ENCODE results near the gene MXI1. TPM values are rescaled to one million over a fixed set of nuclear protein-coding genes. Genes with fewer than 3 reads are reported as not detected.

Gene MXI1
- total RNA-seq, 4 donors from 2014 or later = 27.4 to 52.9 (median 51.6) TPM

GRCh38 chr10:110162741-110163145 is 44.7 kb upstream of the MXI1 start:
- Histone ChIP-seq H3K36me3 (no peaks in the 10 kb centered on the region), H3K4me3 (no peak overlapping the region), H3K27me3 (peaks cover 0 to 5% of the 10 kb centered on the region in 2 donors), H3K4me1 (no peaks in the 10 kb centered on the region), H3K27ac (no peak overlapping the region), H3K9me3 (no peaks in the 10 kb centered on the region)
- DNase-seq = no peak
- no peak for TF ChIP-seq POLR2A (IDR thresholded peaks at IDR 0.05)
- no peak for TF ChIP-seq CTCF (IDR thresholded peaks at IDR 0.05)
- intact Hi-C loops (cut with DNase I; ENCODE audit: low total_unique reads) = no loop called here

GRCh38 chr10:110163192-110163773 is 44.1 kb upstream of the MXI1 start:
- no peak overlapping the region for H3K27ac ChIP-seq
- TF ChIP-seq CTCF (IDR thresholded peaks at IDR 0.05) = no peak
- no peak for TF ChIP-seq POLR2A (IDR thresholded peaks at IDR 0.05)
- H3K27me3 ChIP-seq = peaks cover 0 to 5% of the 10 kb centered on the region in 2 donors
- H3K36me3 ChIP-seq = no peaks in the 10 kb centered on the region
- no peak overlapping the region for H3K4me3 ChIP-seq
- H3K9me3 ChIP-seq = no peaks in the 10 kb centered on the region
- no peaks in the 10 kb centered on the region for H3K4me1 ChIP-seq
- intact Hi-C loops (cut with DNase I; ENCODE audit: low total_unique reads) = no loop called here
- DNase-seq = no peak

GRCh38 chr10:110163841-110164240 is 43.6 kb upstream of the MXI1 start:
- no peak overlapping the region for H3K27ac ChIP-seq
- H3K4me3 ChIP-seq = no peak overlapping the region
- intact Hi-C loops (cut with DNase I; ENCODE audit: low total_unique reads) = no loop called here
- no peaks in the 10 kb centered on the region for H3K4me1 ChIP-seq
- peaks cover 0 to 5% of the 10 kb centered on the region in 2 donors for H3K27me3 ChIP-seq
- H3K36me3 ChIP-seq = no peaks in the 10 kb centered on the region
- no peak for DNase-seq
- TF ChIP-seq CTCF (IDR thresholded peaks at IDR 0.05) = no peak
- no peak for TF ChIP-seq POLR2A (IDR thresholded peaks at IDR 0.05)
- H3K9me3 ChIP-seq = no peaks in the 10 kb centered on the region

- Histone ChIP-seq H3K27me3 (peaks cover 0 to 5% of the 10 kb centered on the region in 2 donors), H3K9me3 (no peaks in the 10 kb centered on the region), H3K36me3 (no peaks in the 10 kb centered on the region), H3K4me1 (no peaks in the 10 kb centered on the region), H3K4me3 (no peak overlapping the region), H3K27ac (no peak overlapping the region)
- TF ChIP-seq POLR2A (IDR thresholded peaks at IDR 0.05) (no peak), CTCF (IDR thresholded peaks at IDR 0.05) (no peak)
- no peak for DNase-seq
- intact Hi-C loops (cut with DNase I; ENCODE audit: low total_unique reads) = no loop called here
Measured at GRCh38 chr10:110165239-110165638, 42.2 kb upstream of the MXI1 start.

GRCh38 chr10:110167149-110167548 is 40.3 kb upstream of the MXI1 start:
- DNase-seq = no peak
- Histone ChIP-seq H3K9me3 (no peaks in the 10 kb centered on the region), H3K4me1 (no peaks in the 10 kb centered on the region), H3K27ac (no peak overlapping the region), H3K4me3 (no peak overlapping the region), H3K36me3 (no peaks in the 10 kb centered on the region), H3K27me3 (peaks cover 0 to 11% of the 10 kb centered on the region in 2 donors)
- intact Hi-C loops (cut with DNase I; ENCODE audit: low total_unique reads) = no loop called here
- no peak for TF ChIP-seq POLR2A (IDR thresholded peaks at IDR 0.05)
- TF ChIP-seq CTCF (IDR thresholded peaks at IDR 0.05) = no peak

Data from uterus (tissue), 4 donors.